ENCODE measurements around the gene DDB1.

Gene DDB1

GRCh38 chr11:61356706-61357105, 23.8 kb upstream of the DDB1 start:
- DNase-seq (ENCODE audit: low spot score) = no peak

- no peak for DNase-seq (ENCODE audit: low spot score)
Observed at GRCh38 chr11:61354208-61354607, 21.3 kb upstream of the DDB1 start.

- DNase-seq (ENCODE audit: low spot score) = no peak
Observed at GRCh38 chr11:61353131-61354067, 20.5 kb upstream of the DDB1 start.

DNA sequence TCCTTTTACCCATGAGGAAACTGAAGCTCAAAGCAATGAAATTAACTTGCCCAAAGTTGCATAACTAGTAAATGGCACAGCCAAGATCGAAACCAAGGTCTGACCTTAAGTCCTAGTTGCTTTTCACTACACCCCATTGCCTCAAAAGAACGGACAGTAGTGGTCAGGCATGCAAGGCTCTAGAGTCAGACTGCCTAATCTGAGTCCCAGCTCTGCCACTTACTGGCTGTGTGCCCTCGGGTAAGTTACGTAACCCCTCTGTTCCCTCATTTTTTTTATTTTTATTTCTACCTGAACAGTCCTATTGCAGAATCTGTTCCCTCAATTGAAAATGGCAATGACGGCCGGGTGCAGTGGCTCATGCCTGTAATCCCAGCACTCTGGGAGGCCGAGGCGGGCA, 19.1 kb upstream of the DDB1 start:
- DNase-seq (ENCODE audit: low spot score) = no peak

DNA sequence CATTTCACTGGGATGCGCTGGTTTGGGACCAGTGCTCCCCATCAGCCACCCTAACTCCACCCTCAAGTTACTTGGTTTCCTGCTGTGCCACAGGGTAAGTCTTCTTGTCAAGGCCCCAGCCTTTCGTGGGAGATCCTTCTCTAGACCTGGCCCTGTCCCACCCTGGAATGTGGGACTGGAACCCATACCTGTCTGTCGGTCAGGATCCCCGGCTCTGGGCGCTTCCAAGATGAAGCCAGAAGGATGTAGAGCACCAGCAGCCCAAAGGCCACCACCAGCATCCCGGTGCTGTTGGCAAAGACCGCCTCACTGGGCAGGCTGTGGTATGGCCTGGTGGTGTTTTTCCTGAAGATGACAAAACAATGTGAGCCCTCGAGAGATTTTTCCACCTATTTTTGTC, 17.9 kb upstream of the DDB1 start:
- no peak for DNase-seq (ENCODE audit: low spot score)

- DNase-seq (ENCODE audit: low spot score) = no peak
Observed at GRCh38 chr11:61350336-61350735, 17.4 kb upstream of the DDB1 start.

DNA sequence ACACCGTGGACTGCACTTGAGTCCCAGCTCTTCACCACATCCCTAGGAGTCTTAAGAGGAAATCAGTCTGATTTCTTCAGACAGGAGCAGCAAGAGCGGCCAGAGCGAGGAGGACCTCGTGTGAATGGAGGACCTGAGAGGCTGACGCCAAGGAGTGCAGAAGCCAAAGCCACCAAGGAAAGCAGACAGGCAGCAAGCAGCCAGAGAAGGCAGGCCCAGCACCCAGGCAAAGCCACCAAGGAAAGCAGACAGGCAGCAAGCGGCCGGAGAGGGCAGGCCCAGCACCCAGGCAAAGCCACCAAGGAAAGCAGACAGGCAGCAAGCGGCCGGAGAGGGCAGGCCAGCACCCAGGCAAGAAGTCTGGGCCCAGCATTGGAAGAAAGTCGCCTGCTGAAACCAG, 17.0 kb upstream of the DDB1 start:
- no peak for DNase-seq (ENCODE audit: low spot score)

DNA sequence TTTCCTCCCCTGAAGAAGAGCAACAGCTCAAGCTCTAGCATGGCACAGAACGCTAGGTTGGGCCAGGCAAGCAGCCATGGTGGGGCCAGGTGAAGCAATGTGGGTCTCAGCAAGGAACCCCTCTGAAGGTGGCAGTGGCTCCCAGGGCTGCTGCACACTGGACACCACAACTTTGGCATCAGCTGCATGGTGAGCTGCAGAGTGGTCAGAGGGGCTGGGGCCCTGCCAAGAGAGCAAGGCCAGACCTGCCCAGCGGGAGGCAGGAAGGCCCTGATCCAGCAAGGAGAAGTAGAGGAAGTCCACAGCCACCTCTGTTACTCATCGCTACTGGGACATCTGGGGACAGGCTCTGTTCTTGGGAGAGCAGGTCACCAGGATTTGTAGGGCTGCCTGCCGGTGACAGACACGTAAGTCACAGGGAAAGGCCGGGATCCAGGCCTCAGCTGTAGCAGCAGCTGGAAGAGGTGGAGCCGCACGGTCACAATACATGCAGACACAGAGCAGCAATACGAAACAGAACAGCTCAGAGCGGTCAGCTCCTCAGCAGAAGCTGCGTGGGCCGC, 16.4 kb upstream of the DDB1 start:
- DNase-seq (ENCODE audit: low spot score) = no peak

- DNase-seq (ENCODE audit: low spot score) = no peak
Observed at GRCh38 chr11:61347916-61348461, 15.1 kb upstream of the DDB1 start.

DNA sequence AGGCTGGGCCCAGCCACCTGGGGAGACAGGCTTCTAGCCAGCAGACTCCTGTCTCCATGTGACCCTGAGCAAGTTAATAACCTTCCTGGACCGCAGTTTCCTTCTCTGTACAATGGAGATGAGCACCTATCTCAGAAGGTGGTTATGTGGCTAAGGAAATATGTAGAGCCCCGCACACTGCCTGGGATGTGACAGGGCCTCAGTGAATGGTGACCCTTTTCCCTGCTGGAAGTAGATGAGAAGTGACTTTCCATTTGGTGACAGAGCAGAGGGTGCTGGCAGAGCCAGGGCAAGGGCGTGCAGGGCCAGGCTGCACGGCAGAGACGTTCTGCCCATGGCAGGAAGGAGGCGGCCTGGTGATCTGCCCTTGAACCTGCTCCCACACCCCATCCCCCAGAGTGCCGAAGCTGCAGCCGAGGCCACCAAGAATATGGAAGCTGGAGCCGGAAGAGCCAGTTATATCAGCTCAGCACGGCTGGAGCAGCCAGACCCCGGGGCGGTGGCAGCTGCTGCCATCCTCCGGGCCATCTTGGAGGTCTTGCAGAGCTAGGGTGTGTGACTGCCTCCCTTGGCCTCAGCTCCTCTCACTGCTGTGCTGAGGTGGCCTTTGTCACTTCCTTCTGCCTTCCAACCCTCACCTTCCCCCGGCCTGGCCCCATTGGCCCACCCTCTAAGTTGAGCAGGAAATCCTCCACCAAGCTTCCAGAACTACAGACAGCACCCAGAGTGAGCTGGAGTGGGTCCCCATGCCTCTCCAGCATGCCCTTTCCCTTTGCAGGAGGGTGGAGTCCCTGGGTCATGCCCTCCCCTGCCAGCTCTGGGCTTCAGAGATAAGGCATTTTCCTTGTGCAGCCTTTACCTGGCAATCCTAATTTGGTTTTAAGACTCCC, 13.3 kb upstream of the DDB1 start:
- no peak for DNase-seq (ENCODE audit: low spot score)

DNA sequence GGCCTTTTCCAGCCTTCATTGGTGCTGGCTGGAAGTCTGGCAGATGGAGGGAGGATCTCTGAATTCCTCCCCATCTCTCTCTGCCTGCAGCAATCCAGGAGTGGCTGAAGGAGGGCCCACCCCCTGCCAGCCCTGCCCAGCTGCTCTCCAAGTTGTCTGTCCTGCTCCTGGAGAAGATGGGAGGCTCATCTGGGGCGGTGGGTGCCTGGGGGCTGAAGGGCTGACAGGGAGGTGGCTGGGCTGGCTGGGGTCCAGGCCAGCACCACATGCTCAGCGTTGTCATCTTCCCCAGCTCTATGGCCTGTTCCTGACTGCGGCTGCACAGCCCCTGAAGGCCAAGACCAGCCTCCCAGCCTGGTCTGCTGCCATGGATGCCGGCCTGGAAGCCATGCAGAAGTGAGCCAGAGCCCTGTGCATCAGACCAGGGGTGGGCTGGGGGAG, 12.3 kb upstream of the DDB1 start:
- no peak for DNase-seq (ENCODE audit: low spot score)

DNA sequence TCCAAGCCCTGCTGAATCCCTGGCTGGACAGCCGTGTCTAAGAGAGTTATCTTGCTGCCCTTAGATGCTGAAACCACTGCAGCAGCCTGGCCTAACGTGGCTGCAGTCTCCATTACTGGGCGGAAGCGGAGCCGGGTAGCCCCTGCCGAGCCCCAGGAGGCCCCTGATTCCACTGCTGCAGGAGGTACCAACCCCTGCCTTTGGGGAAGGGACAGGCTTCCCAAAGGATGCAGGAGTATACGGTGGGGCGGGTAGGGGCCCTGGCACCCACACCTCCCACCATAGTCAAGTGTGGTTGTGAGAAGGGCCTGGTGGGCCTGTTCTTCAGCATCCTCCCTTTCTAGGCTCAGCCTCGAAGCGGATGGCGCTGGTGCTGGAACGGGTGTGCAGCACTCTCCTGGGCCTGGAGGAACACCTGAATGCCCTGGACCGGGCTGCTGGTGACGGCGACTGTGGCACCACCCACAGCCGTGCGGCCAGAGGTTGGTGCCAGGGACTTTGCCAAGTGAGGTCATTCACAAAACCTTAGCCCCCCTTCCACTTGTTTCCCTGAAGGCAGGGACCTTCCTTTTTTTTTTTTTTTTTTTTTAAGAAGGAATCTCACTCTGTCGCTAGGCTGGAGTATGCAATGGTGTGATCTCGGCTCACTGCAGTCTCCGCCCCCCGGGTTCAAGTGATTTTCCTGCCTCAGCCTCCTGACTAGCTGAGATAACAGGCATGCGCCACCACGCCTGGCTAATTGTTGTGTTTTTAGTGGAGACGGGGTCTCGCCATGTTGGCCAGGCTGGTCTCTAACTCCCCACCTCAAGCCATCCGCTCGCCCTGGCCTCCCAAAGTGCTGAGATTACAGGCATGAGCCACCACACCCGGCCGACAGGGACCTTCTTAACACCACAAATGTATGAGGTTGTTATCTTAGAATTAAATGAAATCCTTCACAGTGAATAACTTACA, 11.2 kb upstream of the DDB1 start:
- no peak for DNase-seq (ENCODE audit: low spot score)

DNA sequence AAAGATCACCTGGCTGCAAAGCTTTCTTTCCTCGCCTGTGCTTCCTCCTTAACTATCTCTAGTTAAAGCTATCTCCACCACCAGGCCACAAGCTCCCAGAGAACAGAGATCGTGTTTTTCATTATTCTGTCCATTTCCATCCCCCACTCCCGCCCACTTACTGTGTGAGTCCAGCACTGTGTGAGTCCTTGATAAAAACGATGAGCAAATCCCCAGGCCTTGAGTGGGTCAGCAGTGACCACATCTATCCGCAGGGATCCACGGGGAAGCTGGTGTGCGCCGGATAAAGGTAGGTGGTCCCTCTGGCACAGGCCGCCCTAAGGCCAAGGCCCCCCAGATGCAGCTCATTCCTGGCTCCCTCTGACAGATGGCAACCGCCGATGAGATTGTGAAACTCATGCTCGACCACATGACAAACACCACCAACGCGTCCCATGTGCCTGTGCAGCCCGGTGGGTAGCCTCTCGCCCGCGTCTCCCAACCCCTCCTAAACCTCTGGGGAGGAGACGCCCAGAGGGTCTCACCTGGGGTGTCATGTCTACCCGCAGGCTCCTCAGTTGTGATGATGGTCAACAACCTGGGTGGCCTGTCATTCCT, 9.4 kb upstream of the DDB1 start:
- DNase-seq (ENCODE audit: low spot score) = no peak

- no peak for DNase-seq (ENCODE audit: low spot score)
Observed at GRCh38 chr11:61341706-61342105, 8.8 kb upstream of the DDB1 start.

GRCh38 chr11:61340979-61341378, 8.1 kb upstream of the DDB1 start:
- DNase-seq (ENCODE audit: low spot score) = no peak

DNA sequence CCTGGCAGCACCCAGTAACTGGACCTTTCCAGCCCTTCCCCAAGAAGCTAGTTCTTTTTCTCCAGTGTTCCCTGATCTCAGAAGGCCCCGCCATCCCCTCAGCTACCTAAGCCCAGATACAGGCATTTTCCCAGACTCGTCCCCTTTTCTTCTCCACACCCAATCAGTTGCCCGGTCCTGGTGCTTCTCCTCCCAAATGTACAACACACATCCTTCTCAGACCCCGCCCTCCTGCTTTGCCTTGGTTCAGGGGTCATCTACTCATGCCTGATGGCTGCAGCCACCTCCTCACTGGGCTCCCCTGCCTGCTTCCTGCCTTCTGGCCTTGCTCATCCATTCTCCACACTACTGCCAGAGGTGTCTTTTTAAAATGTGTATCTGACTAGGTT, 6.6 kb upstream of the DDB1 start:
- no peak for DNase-seq (ENCODE audit: low spot score)

DNA sequence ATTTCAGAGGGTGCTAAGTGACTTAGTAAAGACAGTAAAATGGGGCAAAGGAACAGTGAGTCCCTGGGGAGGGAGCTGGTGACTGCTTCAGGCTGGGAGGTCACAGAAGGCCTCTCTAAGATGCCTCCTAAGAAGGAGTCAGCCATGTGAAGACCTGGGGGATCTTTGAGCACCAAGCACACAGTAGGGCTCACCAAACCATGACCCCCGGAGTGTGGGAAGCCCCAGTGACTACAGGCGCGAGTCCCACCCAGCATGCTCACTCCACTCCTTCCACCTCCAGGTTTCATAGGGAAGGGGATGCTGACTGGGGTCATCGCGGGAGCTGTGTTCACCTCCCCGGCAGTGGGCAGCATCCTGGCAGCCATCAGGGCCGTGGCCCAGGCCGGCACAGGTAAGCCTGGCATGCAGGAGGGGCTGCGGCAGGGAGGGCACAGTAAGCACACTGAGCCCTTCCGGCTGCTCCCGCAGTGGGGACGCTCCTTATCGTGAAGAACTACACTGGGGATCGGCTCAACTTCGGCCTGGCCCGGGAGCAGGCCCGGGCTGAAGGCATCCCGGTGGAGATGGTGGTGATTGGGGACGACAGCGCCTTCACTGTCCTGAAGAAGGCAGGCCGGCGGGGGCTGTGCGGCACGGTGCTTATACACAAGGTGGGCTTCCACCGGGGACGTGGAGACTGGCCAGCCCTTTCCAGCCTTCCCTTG, 6.0 kb upstream of the DDB1 start:
- no peak for DNase-seq (ENCODE audit: low spot score)

DNA sequence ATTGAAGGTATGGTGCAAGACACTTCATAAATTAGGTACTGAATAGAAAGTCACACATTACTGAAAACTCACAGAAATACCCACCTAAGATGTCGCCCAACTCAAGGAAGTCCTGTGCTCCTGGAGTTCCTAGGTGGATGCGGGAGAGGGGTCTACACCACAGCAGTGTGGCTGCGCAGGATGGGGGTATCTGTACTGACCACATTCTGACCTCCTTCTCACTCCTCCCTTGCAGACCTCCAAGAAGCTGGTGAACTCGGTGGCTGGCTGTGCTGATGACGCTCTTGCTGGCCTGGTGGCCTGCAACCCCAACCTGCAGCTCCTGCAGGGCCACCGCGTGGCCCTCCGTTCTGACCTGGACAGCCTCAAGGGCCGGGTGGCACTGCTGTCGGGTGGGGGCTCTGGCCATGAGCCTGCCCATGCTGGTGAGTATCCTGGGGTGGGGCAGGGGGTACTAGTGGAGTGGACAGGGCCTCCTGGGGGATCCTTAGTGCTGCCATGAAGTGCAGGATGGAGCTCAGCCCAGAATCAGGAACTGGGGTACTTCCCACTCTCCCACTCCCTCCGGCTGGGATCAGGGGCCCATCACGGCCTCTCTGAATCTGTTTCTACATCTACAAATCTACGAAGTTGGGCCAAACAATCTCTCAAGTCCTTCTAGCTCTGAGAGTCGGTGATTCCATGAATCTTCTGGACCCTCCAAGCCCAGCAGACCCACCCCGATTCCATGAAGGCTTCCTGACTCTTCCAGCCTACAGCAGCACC, 5.0 kb upstream of the DDB1 start:
- DNase-seq (ENCODE audit: low spot score) = no peak

DNA sequence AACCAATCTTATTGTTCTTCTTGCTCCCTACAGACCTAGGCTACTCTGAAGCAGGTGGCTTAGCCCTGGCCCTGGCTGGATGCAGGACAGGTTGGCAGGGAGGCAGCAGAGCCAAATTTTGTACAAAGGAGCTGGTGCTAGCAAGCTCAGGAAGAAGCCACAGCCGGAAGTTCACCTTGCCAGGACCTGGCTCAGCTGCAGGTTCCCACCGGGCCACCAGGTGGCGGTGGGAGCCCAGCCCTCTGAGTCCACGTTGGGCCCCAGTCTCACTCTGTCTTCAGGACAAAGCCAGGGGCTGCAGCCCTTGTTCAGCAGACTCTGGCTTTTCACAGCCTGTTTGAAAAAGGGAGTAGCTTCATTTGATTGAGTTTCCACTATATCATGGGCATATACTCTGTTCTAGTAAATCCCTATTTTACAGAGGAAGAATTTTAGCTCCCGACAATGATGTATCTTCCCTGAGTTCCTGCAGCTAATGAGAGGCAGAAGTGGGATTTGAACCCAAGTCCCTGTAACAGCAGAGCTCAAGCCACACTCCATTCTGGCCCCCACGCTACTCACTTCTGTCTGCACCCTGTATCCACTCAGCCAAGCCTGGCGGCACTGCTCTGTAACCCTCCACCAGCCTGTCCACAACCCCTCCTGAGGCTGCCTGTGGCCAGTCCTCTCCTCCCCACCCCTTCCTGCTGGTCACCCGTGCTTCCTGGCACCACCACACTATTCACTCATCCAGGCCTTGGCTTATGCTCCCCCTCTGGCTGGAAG, 3.4 kb upstream of the DDB1 start:
- peak; percentile 56 for DNase-seq (ENCODE audit: low spot score)

Data from pons (tissue), 1 donor.